Measurements from ENCODE around the gene CDK17.

Gene CDK17

GRCh38 chr12:96257550-96258103 lies 142.6 kb downstream of the CDK17 start:
- no peak for DNase-seq

- DNase-seq: no peak
Measured at GRCh38 chr12:96256672-96257361, 143.4 kb downstream of the CDK17 start.

GRCh38 chr12:96255077-96255476 lies 145.2 kb downstream of the CDK17 start:
- no peak for DNase-seq

- no peak for DNase-seq
Measured at GRCh38 chr12:96250119-96250685, 150.0 kb downstream of the CDK17 start.

GRCh38 chr12:96249196-96250118 lies 150.8 kb downstream of the CDK17 start:
- DNase-seq: no peak

- no peak for DNase-seq
Measured at GRCh38 chr12:96248136-96248931, 151.9 kb downstream of the CDK17 start.

- DNase-seq: no peak
Measured at GRCh38 chr12:96247563-96247962, 152.7 kb downstream of the CDK17 start.

GRCh38 chr12:96246926-96247505 lies 153.2 kb downstream of the CDK17 start:
- DNase-seq: no peak

- no peak for DNase-seq
Measured at GRCh38 chr12:96244826-96245225, 155.4 kb downstream of the CDK17 start.

GRCh38 chr12:96242597-96242996 lies 157.6 kb downstream of the CDK17 start:
- no peak for DNase-seq

GRCh38 chr12:96241846-96242256 lies 158.4 kb downstream of the CDK17 start:
- peak; percentile 73 for DNase-seq

GRCh38 chr12:96241431-96241830 lies 158.8 kb downstream of the CDK17 start:
- no peak for DNase-seq

- DNase-seq: no peak
Measured at GRCh38 chr12:96240656-96241055, 159.6 kb downstream of the CDK17 start.

GRCh38 chr12:96239711-96240635 lies 160.3 kb downstream of the CDK17 start:
- DNase-seq: no peak

GRCh38 chr12:96238336-96239047 lies 161.7 kb downstream of the CDK17 start:
- DNase-seq: no peak

- DNase-seq: peak; percentile 59
Measured at GRCh38 chr12:96237465-96238077, 162.7 kb downstream of the CDK17 start.

- no peak for DNase-seq
Measured at GRCh38 chr12:96237035-96237434, 163.2 kb downstream of the CDK17 start.

- DNase-seq: peak; percentile 32
Measured at GRCh38 chr12:96236221-96236822, 163.9 kb downstream of the CDK17 start.

- no peak for DNase-seq
Measured at GRCh38 chr12:96235484-96235826, 164.8 kb downstream of the CDK17 start.
